ENCODE measurements around the gene ANKRD33B.

ANKRD33B gene

GRCh38 chr5:10665799-10666198 is 101.9 kb downstream of the ANKRD33B start:
- H4K20me1 ChIP-seq (ENCODE audit: insufficient read depth, low read length): no peaks in the 10 kb centered on the region
- no peaks in the 10 kb centered on the region for H3K9me2 ChIP-seq (replicated peaks; ENCODE audit: insufficient read depth, low read length)
- H3K4me3 ChIP-seq (ENCODE audit: low read length): no peak overlapping the region
- H3K9ac ChIP-seq (ENCODE audit: low read length): no peak overlapping the region
- DNase-seq: no peak
- H3K9me3 ChIP-seq (replicated peaks; ENCODE audit: insufficient read depth, low read length): no peaks in the 10 kb centered on the region
- TF ChIP-seq EZH2phosphoT487 (IDR thresholded peaks at IDR 0.05; ENCODE audit: low read length) (no peak), CTCF (IDR thresholded peaks at IDR 0.05; ENCODE audit: low read length) (no peak), EZH2 (optimal IDR thresholded peaks at IDR 0.05; ENCODE audit: low read depth, low read length) (no peak)
- no peaks in the 10 kb centered on the region for H3K4me1 ChIP-seq (ENCODE audit: low read length)
- H3F3A ChIP-seq (ENCODE audit: insufficient read depth, low read length): no peaks in the 10 kb centered on the region
- no peaks in the 10 kb centered on the region for H3K79me2 ChIP-seq (ENCODE audit: low read length)
- H3K27ac ChIP-seq (ENCODE audit: low read length): no peak overlapping the region
- no peak overlapping the region for H3K4me2 ChIP-seq (ENCODE audit: low read depth, low read length)
- H3K27me3 ChIP-seq (replicated peaks; ENCODE audit: insufficient read depth, low read length): no peaks in the 10 kb centered on the region
- H2AFZ ChIP-seq (ENCODE audit: low read length): no peak overlapping the region
- no peaks in the 10 kb centered on the region for H3K36me3 ChIP-seq (replicated peaks; ENCODE audit: insufficient read depth, low read length)

GRCh38 chr5:10666531-10667299 is 102.8 kb downstream of the ANKRD33B start:
- no peaks in the 10 kb centered on the region for H3K4me1 ChIP-seq (ENCODE audit: low read length)
- no peaks in the 10 kb centered on the region for H3K27me3 ChIP-seq (replicated peaks; ENCODE audit: insufficient read depth, low read length)
- no peak overlapping the region for H3K27ac ChIP-seq (ENCODE audit: low read length)
- DNase-seq: no peak
- H2AFZ ChIP-seq (ENCODE audit: low read length): no peak overlapping the region
- H3K9ac ChIP-seq (ENCODE audit: low read length): no peak overlapping the region
- no peaks in the 10 kb centered on the region for H3K36me3 ChIP-seq (replicated peaks; ENCODE audit: insufficient read depth, low read length)
- no peaks in the 10 kb centered on the region for H3K79me2 ChIP-seq (ENCODE audit: low read length)
- no peak for TF ChIP-seq CTCF (IDR thresholded peaks at IDR 0.05; ENCODE audit: low read length)
- no peak for TF ChIP-seq EZH2 (optimal IDR thresholded peaks at IDR 0.05; ENCODE audit: low read depth, low read length)
- no peak for TF ChIP-seq EZH2phosphoT487 (IDR thresholded peaks at IDR 0.05; ENCODE audit: low read length)
- H3F3A ChIP-seq (ENCODE audit: insufficient read depth, low read length): no peaks in the 10 kb centered on the region
- H4K20me1 ChIP-seq (ENCODE audit: insufficient read depth, low read length): no peaks in the 10 kb centered on the region
- H3K9me3 ChIP-seq (replicated peaks; ENCODE audit: insufficient read depth, low read length): no peaks in the 10 kb centered on the region
- H3K4me2 ChIP-seq (ENCODE audit: low read depth, low read length): no peak overlapping the region
- H3K9me2 ChIP-seq (replicated peaks; ENCODE audit: insufficient read depth, low read length): no peaks in the 10 kb centered on the region
- no peak overlapping the region for H3K4me3 ChIP-seq (ENCODE audit: low read length)

- no peak overlapping the region for H2AFZ ChIP-seq (ENCODE audit: low read length)
- TF ChIP-seq EZH2phosphoT487 (IDR thresholded peaks at IDR 0.05; ENCODE audit: low read length) (no peak), EZH2 (optimal IDR thresholded peaks at IDR 0.05; ENCODE audit: low read depth, low read length) (no peak), CTCF (IDR thresholded peaks at IDR 0.05; ENCODE audit: low read length) (no peak)
- no peaks in the 10 kb centered on the region for H3K9me3 ChIP-seq (replicated peaks; ENCODE audit: insufficient read depth, low read length)
- H3K4me2 ChIP-seq (ENCODE audit: low read depth, low read length): no peak overlapping the region
- no peaks in the 10 kb centered on the region for H3K36me3 ChIP-seq (replicated peaks; ENCODE audit: insufficient read depth, low read length)
- no peaks in the 10 kb centered on the region for H3K9me2 ChIP-seq (replicated peaks; ENCODE audit: insufficient read depth, low read length)
- no peak overlapping the region for H3K4me3 ChIP-seq (ENCODE audit: low read length)
- H3K27ac ChIP-seq (ENCODE audit: low read length): no peak overlapping the region
- no peaks in the 10 kb centered on the region for H3F3A ChIP-seq (ENCODE audit: insufficient read depth, low read length)
- no peak for DNase-seq
- no peaks in the 10 kb centered on the region for H3K4me1 ChIP-seq (ENCODE audit: low read length)
- H3K9ac ChIP-seq (ENCODE audit: low read length): no peak overlapping the region
- H4K20me1 ChIP-seq (ENCODE audit: insufficient read depth, low read length): no peaks in the 10 kb centered on the region
- no peaks in the 10 kb centered on the region for H3K27me3 ChIP-seq (replicated peaks; ENCODE audit: insufficient read depth, low read length)
- H3K79me2 ChIP-seq (ENCODE audit: low read length): no peaks in the 10 kb centered on the region
Observed at GRCh38 chr5:10667431-10668057, 103.7 kb downstream of the ANKRD33B start.

Data from MM.1S (cell line).